HG03135 (cell line): ENCODE results near the gene DDX56.
A peak's percentile ranks its signal among the peaks of the same experiment; 100 is the strongest.

Source experiments
- ATAC-seq: cut with Tn5 transposase; IDR thresholded peaks from one replicate; pipeline ENCODE4 v1.9.1; 2021; ENCODE audit warnings: mild to moderate bottlenecking, moderate library complexity; ENCODE audit not compliant: unreplicated experiment

DDX56 gene

GRCh38 chr7:44573464-44574286 lies at the start of gene DDX56:
DDX56 (minus strand) TSS chr7:44573908; CDS start chr7:44573895, 13 bp downstream.
- peak; percentile 90 for ATAC-seq

GRCh38 chr7:44622342-44623151 lies 48.8 kb upstream of the DDX56 start:
- ATAC-seq: peak; percentile 58

- ATAC-seq: no peak
These were observed 48.0 kb upstream of the DDX56 start for GRCh38 chr7:44621750-44622103.

GRCh38 chr7:44621034-44621749 lies 47.5 kb upstream of the DDX56 start:
- no peak for ATAC-seq

GRCh38 chr7:44618753-44619152 lies 45.0 kb upstream of the DDX56 start:
- no peak for ATAC-seq

GRCh38 chr7:44618045-44618444 lies 44.3 kb upstream of the DDX56 start:
- ATAC-seq: no peak

- no peak for ATAC-seq
These were observed 43.6 kb upstream of the DDX56 start for GRCh38 chr7:44617225-44617890.

- no peak for ATAC-seq
These were observed 42.8 kb upstream of the DDX56 start for GRCh38 chr7:44616545-44616944.

- ATAC-seq: no peak
These were observed 42.1 kb upstream of the DDX56 start for GRCh38 chr7:44615793-44616192.

- no peak for ATAC-seq
These were observed 41.5 kb upstream of the DDX56 start for GRCh38 chr7:44615149-44615611.

GRCh38 chr7:44609829-44610228 lies 36.1 kb upstream of the DDX56 start:
- no peak for ATAC-seq

- ATAC-seq: no peak
These were observed 35.4 kb upstream of the DDX56 start for GRCh38 chr7:44608916-44609648.

GRCh38 chr7:44607141-44608068 lies 33.7 kb upstream of the DDX56 start:
- no peak for ATAC-seq

GRCh38 chr7:44606341-44607140 lies 32.8 kb upstream of the DDX56 start, which contains the start of gene OGDH:
OGDH (plus strand) TSS chr7:44606627; CDS start chr7:44624344, 17,717 bp downstream.
- peak; percentile 95 for ATAC-seq

- no peak for ATAC-seq
These were observed 31.2 kb upstream of the DDX56 start for GRCh38 chr7:44604941-44605340.

GRCh38 chr7:44603193-44603592 lies 29.5 kb upstream of the DDX56 start:
- no peak for ATAC-seq

- ATAC-seq: no peak
These were observed 28.8 kb upstream of the DDX56 start for GRCh38 chr7:44602576-44602910.

GRCh38 chr7:44599222-44599621 lies 25.5 kb upstream of the DDX56 start:
- no peak for ATAC-seq
